ENCODE measurements around the gene SAMD9L.

Gene SAMD9L

GRCh38 chr7:93176992-93177580, 28.9 kb upstream of the SAMD9L start:
- TF ChIP-seq ZFX (IDR thresholded peaks at IDR 0.05; ENCODE audit: borderline replicate concordance), result no peak
- TF ChIP-seq CTCF (IDR thresholded peaks at IDR 0.05), result no peak
- no peak overlapping the region for H3K27ac ChIP-seq

- no peak for TF ChIP-seq ZFX (IDR thresholded peaks at IDR 0.05; ENCODE audit: borderline replicate concordance)
- peak; percentile 28; the same call in 1 of the 2 replicates for TF ChIP-seq CTCF (IDR thresholded peaks at IDR 0.05)
- no peak overlapping the region for H3K27ac ChIP-seq
These were observed 27.0 kb upstream of the SAMD9L start for GRCh38 chr7:93175219-93175618.

GRCh38 chr7:93172683-93173082, 24.5 kb upstream of the SAMD9L start:
- H3K27ac ChIP-seq, result no peak overlapping the region

GRCh38 chr7:93171606-93172226, 23.5 kb upstream of the SAMD9L start:
- no peak overlapping the region for H3K27ac ChIP-seq
- TF ChIP-seq CTCF (IDR thresholded peaks at IDR 0.05), result no peak
- TF ChIP-seq ZFX (IDR thresholded peaks at IDR 0.05; ENCODE audit: borderline replicate concordance), result no peak

More at GRCh38 chr7:93172683-93173082, 24.5 kb upstream of the SAMD9L start:
- TF ChIP-seq ZFX (IDR thresholded peaks at IDR 0.05; ENCODE audit: borderline replicate concordance) (no peak), CTCF (IDR thresholded peaks at IDR 0.05) (no peak)

DNA sequence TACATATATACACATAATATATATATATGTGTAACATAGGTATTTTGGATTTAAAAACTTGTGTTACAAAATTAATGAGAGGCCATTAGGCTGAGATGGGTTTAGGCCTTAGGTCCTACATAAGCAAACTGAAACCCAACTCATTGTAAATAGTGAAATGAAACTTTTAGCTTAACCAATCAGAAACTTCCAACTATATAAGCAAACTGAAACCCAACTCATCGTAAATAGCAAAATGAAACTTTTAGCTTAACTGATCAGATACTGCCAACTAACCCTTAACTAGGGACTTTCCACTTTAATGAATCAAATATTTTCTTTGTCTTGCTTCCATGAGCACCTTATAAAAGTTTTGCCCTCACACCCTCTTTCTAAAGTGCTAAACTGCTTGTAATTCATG, 17.3 kb upstream of the SAMD9L start:
- TF ChIP-seq ZFX (IDR thresholded peaks at IDR 0.05; ENCODE audit: borderline replicate concordance) (no peak), CTCF (IDR thresholded peaks at IDR 0.05) (no peak)
- H3K27ac ChIP-seq, result no peak overlapping the region

DNA sequence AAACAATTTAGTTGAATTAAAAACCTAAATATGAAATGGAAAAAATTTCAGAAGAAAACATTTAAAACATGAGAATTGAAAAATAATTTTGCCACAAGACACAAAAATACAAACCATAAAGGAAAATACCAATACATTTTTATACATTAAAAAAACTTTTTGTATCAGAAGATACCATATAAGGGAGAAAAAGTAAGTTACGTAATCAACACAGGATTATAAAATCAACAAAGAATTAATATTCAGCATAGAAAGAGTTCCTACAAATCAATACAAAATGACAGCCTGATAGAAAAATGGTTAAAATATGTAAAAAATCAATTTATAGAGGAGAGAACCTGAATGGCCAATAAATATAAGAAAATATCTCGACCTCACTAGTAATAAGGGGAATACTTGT, 16.6 kb upstream of the SAMD9L start:
- H3K27ac ChIP-seq, result no peak overlapping the region
- TF ChIP-seq CTCF (IDR thresholded peaks at IDR 0.05), result no peak
- no peak for TF ChIP-seq ZFX (IDR thresholded peaks at IDR 0.05; ENCODE audit: borderline replicate concordance)

DNA sequence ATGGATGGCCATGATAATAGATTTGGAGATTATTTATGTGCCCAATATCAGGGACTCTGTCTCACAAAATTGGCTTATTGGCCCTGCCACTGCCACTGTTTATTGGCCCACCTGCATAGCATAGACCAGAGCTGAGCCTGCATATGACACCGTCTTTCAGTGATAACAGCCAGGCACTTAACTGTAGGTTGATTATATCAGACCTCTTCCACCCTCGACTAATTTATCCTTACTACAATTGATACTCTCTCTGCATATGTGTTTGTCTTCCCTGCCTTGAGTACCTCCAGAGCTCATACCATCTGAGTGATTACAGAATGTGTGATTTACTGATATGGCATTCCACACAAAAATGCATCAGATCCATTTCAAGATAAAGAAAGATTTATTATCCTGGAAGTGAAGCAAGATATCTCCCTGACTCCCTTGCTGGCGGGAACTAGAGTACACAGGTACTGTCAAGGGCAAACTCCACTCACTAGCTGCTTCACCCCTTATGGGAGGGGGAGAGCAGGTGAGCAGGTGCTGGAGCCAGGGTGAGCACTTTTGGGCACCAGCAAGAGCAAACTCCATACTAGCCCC, 13.1 kb upstream of the SAMD9L start:
- TF ChIP-seq CTCF (IDR thresholded peaks at IDR 0.05), result no peak
- TF ChIP-seq ZFX (IDR thresholded peaks at IDR 0.05; ENCODE audit: borderline replicate concordance), result no peak

More for the DNA sequence above, 13.1 kb upstream of the SAMD9L start:
- no peak overlapping the region for H3K27ac ChIP-seq

Data from 22Rv1 (cell line).